HEK293T (cell line): ENCODE data around the gene FAM107B.

ENCODE experiments used
- FOXA1 ChIP-seq: fragments of 450-650 bp; IDR thresholded peaks from 2 replicates; pipeline ENCODE4 v1.6.1; 2016; ENCODE audit warnings: mild to moderate bottlenecking
- FOXM1 ChIP-seq: fragments of 450-650 bp; IDR thresholded peaks from 2 replicates; pipeline ENCODE4 v1.6.1; 2017; ENCODE audit warnings: mild to moderate bottlenecking, borderline replicate concordance
- LEF1 ChIP-seq: fragments of 450-650 bp; IDR thresholded peaks from 2 replicates; pipeline ENCODE4 v1.6.1; 2017; ENCODE audit warnings: mild to moderate bottlenecking, borderline replicate concordance
- SP1 ChIP-seq: fragments of 450-650 bp; IDR thresholded peaks from 2 replicates; pipeline ENCODE4 v1.6.1; 2017

GRCh38 chr10:14751921-14752320 lies 22.8 kb downstream of the FAM107B start:
- TF ChIP-seq SP1: no peak
- TF ChIP-seq FOXM1: no peak
- no peak for TF ChIP-seq FOXA1
- no peak for TF ChIP-seq LEF1
